ENCODE data around the gene ABHD15. TPM values are rescaled to one million over a fixed set of nuclear protein-coding genes. Genes with fewer than 3 reads are reported as not detected.

The ABHD15 gene
- total and polyA plus RNA-seq, 9 of the 15 experiments (the other 6 are each of a cell fraction or from before 2014, with no cell fraction given), result 0.85 to 4.2 (median 2.1) TPM

DNA sequence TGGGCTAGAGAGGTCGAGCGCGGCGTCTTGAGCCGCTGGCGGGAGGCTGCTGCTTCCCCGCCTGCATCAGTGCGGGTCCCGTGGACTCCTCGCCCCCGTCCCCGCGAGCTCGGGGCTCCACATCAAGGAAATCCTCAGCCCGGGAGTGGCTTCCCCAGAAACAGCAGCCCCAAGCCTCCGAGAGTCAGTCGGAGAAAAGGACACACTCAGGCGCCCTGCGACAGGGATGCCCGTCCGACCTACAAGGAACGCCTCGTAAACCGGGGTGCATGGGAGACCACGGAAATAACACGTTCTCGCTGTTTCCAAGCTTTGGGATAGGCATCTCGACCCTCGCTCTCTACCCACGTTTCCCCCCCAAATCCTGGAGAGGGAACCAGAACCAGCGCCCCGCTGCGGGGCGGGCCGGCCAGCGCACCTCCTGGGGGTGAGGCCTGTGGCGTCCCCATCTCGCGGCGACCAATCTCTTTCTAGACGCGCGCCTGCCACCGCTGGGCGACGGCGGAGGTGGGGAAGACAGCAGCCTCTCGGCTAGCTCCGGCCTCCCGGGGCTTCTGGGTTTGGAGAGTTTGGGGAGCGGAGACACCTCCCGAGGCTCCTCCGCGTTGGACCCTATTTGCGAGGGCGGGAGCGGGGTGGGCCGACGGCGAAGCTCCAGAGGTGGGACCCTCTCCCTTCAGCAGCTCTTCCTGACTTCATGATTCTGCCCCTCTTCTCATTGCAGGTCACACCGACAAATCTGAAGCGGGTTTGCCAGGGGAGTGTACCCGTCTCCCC is 905 bp upstream of the ABHD15 start (continued):
- TF ChIP-seq ZNF740 (CRISPR knock-in tag; IDR thresholded peaks at IDR 0.05), result peak; percentile 57; the same call in 1 of the 2 replicates
- no peak for TF ChIP-seq ZNF740 (tag; IDR thresholded peaks at IDR 0.05)
- no peak for TF ChIP-seq POU5F1 (IDR thresholded peaks at IDR 0.05; ENCODE audit: borderline replicate concordance, low read depth, low read length, partially characterized antibody)
- TF ChIP-seq TRIM24 (IDR thresholded peaks at IDR 0.05), result no peak
- no peak for TF ChIP-seq ARID1B (IDR thresholded peaks at IDR 0.05)
- no peak for TF ChIP-seq SIN3B (IDR thresholded peaks at IDR 0.05; ENCODE audit: low read depth)
- 0 out of 2 replicates have a peak, but pooled peaks have one; percentile 19 for TF ChIP-seq MTA2 (IDR thresholded peaks at IDR 0.05; ENCODE audit: low read depth)
- TF ChIP-seq RBFOX2 (IDR thresholded peaks at IDR 0.05; ENCODE audit: low read depth, low read length), result peak; percentile 51
- no peak for TF ChIP-seq ZFP30 (CRISPR knock-in tag; IDR thresholded peaks at IDR 0.05; ENCODE audit: borderline replicate concordance)
- no peak for TF ChIP-seq SRSF3 (IDR thresholded peaks at IDR 0.05; ENCODE audit: insufficient read depth, low read length)
- TF ChIP-seq POLR2G (IDR thresholded peaks at IDR 0.05; ENCODE audit: low read depth, low read length), result peak; percentile 76
- TF ChIP-seq, protein P1, sequence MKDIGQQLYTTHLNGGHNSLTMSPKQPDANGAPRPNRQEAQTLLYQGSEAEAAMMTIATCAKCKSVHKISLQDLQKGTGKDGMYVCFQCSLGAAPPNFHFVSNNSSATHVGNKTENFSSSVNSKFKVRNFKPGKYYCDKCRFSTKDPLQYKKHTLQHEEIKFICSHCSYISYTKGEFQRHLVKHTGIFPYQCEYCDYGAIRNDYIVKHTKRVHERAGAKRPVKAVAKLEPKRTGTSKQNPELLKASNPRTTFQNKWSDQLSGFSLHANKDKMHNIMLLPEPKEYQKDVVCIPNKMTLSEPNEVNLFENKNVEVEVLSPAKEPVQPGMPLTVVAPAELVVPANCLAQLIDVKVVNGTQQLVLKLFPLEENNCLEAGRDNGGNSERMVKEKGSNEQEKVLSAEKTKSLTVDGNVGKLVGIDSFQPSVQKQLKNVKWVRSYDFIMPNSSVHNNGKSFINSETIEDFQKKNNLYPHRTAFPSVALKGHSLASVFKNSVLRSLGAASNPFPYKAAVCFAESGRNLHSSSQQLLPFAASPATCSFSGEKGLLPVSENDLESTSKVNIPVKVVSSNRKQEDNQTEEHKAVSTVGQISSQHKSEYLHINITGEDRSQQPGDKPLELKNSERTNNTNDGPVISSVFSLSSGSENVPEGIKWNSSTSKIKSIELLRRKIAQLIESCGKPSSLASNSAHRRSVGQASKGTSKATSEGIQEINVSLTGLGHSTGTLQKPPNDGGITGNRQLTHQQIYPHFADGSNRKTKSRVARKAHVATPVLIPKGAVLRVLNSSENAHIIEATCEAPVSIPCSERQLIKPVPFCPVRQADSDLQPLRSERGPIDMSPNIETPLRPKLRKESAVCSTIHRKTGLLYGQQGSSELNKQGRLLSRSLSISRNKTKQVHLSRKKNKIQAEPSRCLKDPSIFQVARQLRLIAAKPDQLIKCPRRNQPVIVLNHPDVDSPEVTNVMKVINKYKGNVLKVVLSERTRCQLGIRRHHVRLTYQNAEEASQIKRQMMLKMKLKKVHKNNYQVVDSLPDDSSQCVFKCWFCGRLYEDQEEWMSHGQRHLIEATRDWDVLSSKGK (CRISPR knock-in tag; IDR thresholded peaks at IDR 0.05), result no peak
- TF ChIP-seq ETV1 (tag; conservative IDR thresholded peaks at IDR 0.05; ENCODE audit: low read depth), result no peak
- TF ChIP-seq, protein P2, sequence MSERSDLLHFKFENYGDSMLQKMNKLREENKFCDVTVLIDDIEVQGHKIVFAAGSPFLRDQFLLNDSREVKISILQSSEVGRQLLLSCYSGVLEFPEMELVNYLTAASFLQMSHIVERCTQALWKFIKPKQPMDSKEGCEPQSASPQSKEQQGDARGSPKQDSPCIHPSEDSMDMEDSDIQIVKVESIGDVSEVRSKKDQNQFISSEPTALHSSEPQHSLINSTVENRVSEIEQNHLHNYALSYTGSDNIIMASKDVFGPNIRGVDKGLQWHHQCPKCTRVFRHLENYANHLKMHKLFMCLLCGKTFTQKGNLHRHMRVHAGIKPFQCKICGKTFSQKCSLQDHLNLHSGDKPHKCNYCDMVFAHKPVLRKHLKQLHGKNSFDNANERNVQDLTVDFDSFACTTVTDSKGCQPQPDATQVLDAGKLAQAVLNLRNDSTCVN (CRISPR knock-in tag; IDR thresholded peaks at IDR 0.05), result no peak
- TF ChIP-seq HNRNPLL (IDR thresholded peaks at IDR 0.05; ENCODE audit: low read depth, low read length, poor library complexity, severe bottlenecking), result no peak
- peak; percentile 72 for TF ChIP-seq PCBP1 (IDR thresholded peaks at IDR 0.05; ENCODE audit: low read depth, low read length, poor library complexity, severe bottlenecking)
- TF ChIP-seq CBX8 (IDR thresholded peaks at IDR 0.05; ENCODE audit: borderline replicate concordance, extremely low read depth, low read depth, low read length, poor library complexity, severe bottlenecking), result no peak
- no peak for TF ChIP-seq CBFA2T3 (IDR thresholded peaks at IDR 0.05)
- no peak for TF ChIP-seq RBM15 (IDR thresholded peaks at IDR 0.05; ENCODE audit: insufficient read depth, low read length)
- TF ChIP-seq MYC (IDR thresholded peaks at IDR 0.05; ENCODE audit: low read depth, low read length), result peak; percentile 38
- no peak for TF ChIP-seq MYC (CRISPR knock-in tag; IDR thresholded peaks at IDR 0.05; ENCODE audit: borderline replicate concordance, low read depth)
- no peak for TF ChIP-seq PHB2 (IDR thresholded peaks at IDR 0.05; ENCODE audit: low read depth)
